Measurements from ENCODE around the gene SNCA.

GRCh38 chr4:89733946-89734345 is 103.0 kb downstream of the SNCA start:
- TF ChIP-seq ZNF768 (tag by site-specific recombination; IDR thresholded peaks at IDR 0.05) = no peak
- no peak for TF ChIP-seq ZNF311 (tag by site-specific recombination; IDR thresholded peaks at IDR 0.05; ENCODE audit: borderline replicate concordance)

All from HEK293 (cell line).